GM12878 (cell line): ENCODE data around the gene EGFR. TPM values are rescaled to one million over a fixed set of nuclear protein-coding genes. Genes with fewer than 3 reads are reported as not detected.

Source experiments
- ATAC-seq: fragments of 200-7000 bp; cut with Tn5 transposase; 3 replicates; pipeline ENCODE4 v1.9.1; 2020; ENCODE audit warnings: mild to moderate bottlenecking, moderate library complexity
- BruUV-seq: library from RNA; stranded (reverse); fragments of 400-500 nt; replicated peaks from 2 replicates; lab custom pipeline; 2021; lab: Mats Ljungman, UMichigan
- CTCF ChIA-PET: fragments of 300-600 bp; sonication (Branson Sonifier 250); formaldehyde crosslinking; extraction: SDS; loops from one replicate; lab custom pipeline; 2021; ENCODE audit warnings: inconsistent platforms; lab: Yijun Ruan, JAX
- POLR2A ChIA-PET: fragments of 350-600 bp; formaldehyde crosslinking; extraction: SDS; loops from one replicate; lab custom pipeline; 2021; ENCODE audit warnings: inconsistent platforms; lab: Charles Lee
- RAD21 ChIA-PET: fragments of 300-600 bp; sonication (Branson Sonifier 250); formaldehyde crosslinking; loops from one replicate; lab custom pipeline; 2023; ENCODE audit warnings: antibody characterized with exemption; ENCODE audit not compliant: unreplicated experiment; lab: Charles Lee
- SMC1A ChIA-PET: fragments of 300-600 bp; sonication (Branson Sonifier 250); formaldehyde crosslinking; loops from one replicate; lab custom pipeline; 2023; ENCODE audit not compliant: unreplicated experiment, uncharacterized antibody; lab: Charles Lee
- DNase-seq: peaks from one replicate; pipeline ENCODE4 v3.0.0-alpha.2; 2011; ENCODE audit warnings: low read depth, low spot score
- FAIRE-seq: peaks from 3 replicates; lab custom pipeline; 2011; peaks lifted over from hg19 to GRCh38; lab: Jason Lieb, UNC
- H2AFZ ChIP-seq: 2 replicates; pipeline ENCODE4 v1.6.0; 2011; ENCODE audit warnings: low read depth, low read length, control low read depth; ENCODE audit not compliant: control insufficient read depth
- H3K27ac ChIP-seq: 2 replicates; pipeline ENCODE4 v1.5.1; 2011; ENCODE audit warnings: control low read depth; ENCODE audit not compliant: control insufficient read depth, insufficient read depth
- H3K27me3 ChIP-seq, 2 experiments: replicated peaks in 1 of 2; 2 replicates each; pipeline versions ENCODE4 v1.6.0 to v1.6.1; 2011; ENCODE audit warnings: low read length in 1 of 2; ENCODE audit not compliant: control insufficient read depth in 2 of 2, insufficient read depth in 2 of 2
- H3K36me3 ChIP-seq, 2 experiments: 2 replicates each; pipeline ENCODE4 v1.5.1; 2011; ENCODE audit warnings: low read length in 1 of 2; ENCODE audit not compliant: control insufficient read depth in 2 of 2, insufficient read depth in 2 of 2
- H3K4me1 ChIP-seq: 2 replicates; pipeline ENCODE4 v1.6.1; 2011; ENCODE audit warnings: mild to moderate bottlenecking, low read length, moderate library complexity, mixed read lengths; ENCODE audit not compliant: control insufficient read depth, insufficient read depth
- H3K4me2 ChIP-seq: 2 replicates; pipeline ENCODE4 v1.6.0; 2011; ENCODE audit warnings: control low read depth; ENCODE audit not compliant: control insufficient read depth, insufficient read depth
- H3K4me3 ChIP-seq: fragments of 200-600 bp; sonication (generic); 2 replicates; pipeline ENCODE4 v1.5.1; 2016
- H3K79me2 ChIP-seq: 2 replicates; pipeline ENCODE4 v1.6.0; 2011; ENCODE audit warnings: low read length; ENCODE audit not compliant: control insufficient read depth, insufficient read depth
- H3K9ac ChIP-seq: 2 replicates; pipeline ENCODE4 v1.8.0; 2011; ENCODE audit warnings: low read length, control low read depth, mixed read lengths; ENCODE audit not compliant: control insufficient read depth, insufficient read depth
- H3K9me3 ChIP-seq: replicated peaks from 3 replicates; pipeline ENCODE4 v1.5.1; 2011; ENCODE audit warnings: mild to moderate bottlenecking, low read length; ENCODE audit not compliant: control insufficient read depth, insufficient read depth
- H4K20me1 ChIP-seq: 2 replicates; pipeline ENCODE4 v1.6.0; 2011; ENCODE audit not compliant: control insufficient read depth, insufficient read depth
- EP300 ChIP-seq, 2 experiments: fragments of 150-350 bp in 1 of 2; IDR thresholded peaks; 2 replicates each; pipeline ENCODE4 v1.6.1; 2011 to 2012; ENCODE audit warnings: low read depth in 2 of 2, low read length in 2 of 2, borderline replicate concordance in 1 of 2, improper control_type of control experiment in 1 of 2, inconsistent platforms in 1 of 2; ENCODE audit not compliant: control insufficient read depth in 1 of 2
- KDM1A ChIP-seq: fragments of 200-600 bp; sonication (generic); IDR thresholded peaks from 2 replicates; pipeline ENCODE4 v1.6.1; 2016; ENCODE audit warnings: borderline replicate concordance
- MTA2 ChIP-seq: fragments of 450-650 bp; IDR thresholded peaks from 2 replicates; pipeline ENCODE4 v1.6.1; 2016; ENCODE audit warnings: low read depth, mild to moderate bottlenecking, moderate library complexity
- NFXL1 ChIP-seq: fragments of 450-650 bp; IDR thresholded peaks from 2 replicates; pipeline ENCODE4 v1.6.1; 2017; ENCODE audit warnings: antibody characterized with exemption, mild to moderate bottlenecking, borderline replicate concordance
- NFYA ChIP-seq: IDR thresholded peaks from 2 replicates; pipeline ENCODE4 v1.6.1; 2011; ENCODE audit warnings: low read depth, mild to moderate bottlenecking, low read length, improper control_type of control experiment, borderline replicate concordance
- POLR2AphosphoS5 ChIP-seq: IDR thresholded peaks from 2 replicates; pipeline ENCODE4 v1.6.1; 2011; ENCODE audit warnings: mild to moderate bottlenecking, low read length, inconsistent platforms
- RAD21 ChIP-seq: IDR thresholded peaks from 2 replicates; pipeline ENCODE4 v1.6.1; 2011; ENCODE audit warnings: mild to moderate bottlenecking, low read depth, low read length, moderate library complexity; ENCODE audit not compliant: insufficient read depth
- SIN3A ChIP-seq: IDR thresholded peaks from 2 replicates; pipeline ENCODE4 v1.6.1; 2012; ENCODE audit warnings: low read depth, low read length, improper control_type of control experiment
- SMAD5 ChIP-seq: IDR thresholded peaks from 2 replicates; pipeline ENCODE4 v1.6.1; 2016; ENCODE audit warnings: antibody characterized with exemption, low read depth
- SMARCA5 ChIP-seq: fragments of 450-650 bp; IDR thresholded peaks from 2 replicates; pipeline ENCODE4 v1.6.1; 2017; ENCODE audit warnings: mild to moderate bottlenecking
- SP1 ChIP-seq: IDR thresholded peaks from one replicate; pipeline ENCODE4 v1.6.1; 2011; ENCODE audit warnings: low read depth, low read length
- SRF ChIP-seq, 2 experiments: IDR thresholded peaks; 2 replicates each; pipeline ENCODE4 v1.6.1; 2011; ENCODE audit warnings: low read depth in 2 of 2, low read length in 2 of 2, mild to moderate bottlenecking in 1 of 2, moderate library complexity in 1 of 2
- WGBS: methylation state at CpG from one replicate; pipeline ENCODE4 v1.1.6; 2016; ENCODE audit warnings: low lambda C conversion rate; ENCODE audit not compliant: insufficient replicate concordance, insufficient coverage; ENCODE audit errors: missing lambda C conversion rate; 5-methylcytosine and 5-hydroxymethylcytosine counted together
- in situ Hi-C: fragments of 300-500 bp; cut with MboI; formaldehyde crosslinking; loops from 9 replicates; pipeline ENCODE4 v1.14.3; 2018; ENCODE audit warnings: mixed read lengths
- intact Hi-C: fragments of 100-400 bp; cut with micrococcal nuclease; formaldehyde crosslinking; loops from one replicate; pipeline ENCODE4 v1.14.2; 2022; ENCODE audit not compliant: unreplicated experiment
- polyA plus RNA-seq, 11 experiments: library from polyadenylated mRNA; depleted of rRNA in 4 of 11; unstranded in 6 of 11; stranded (reverse) in 5 of 11; fragments of >200 nt; fragmentation: Nextera tagmentation in 4 of 11; fragmentation: Illumina TruSeq in 1 of 11; extraction: Ambion mirVana in 4 of 11; extraction: Trizol in 1 of 11; gene quantifications; 1 replicate in 1 of 11; 2 replicates in 10 of 11; pipeline versions ENCODE4 v1.2.1 to v1.2.3, GENCODE V29; 2011 to 2016; ENCODE audit warnings: inconsistent platforms in 2 of 11, missing spikeins in 2 of 11, low read depth in 1 of 11
- total RNA-seq, 4 experiments: library from RNA; depleted of rRNA in 3 of 4; stranded (reverse); fragments of >200 nt in 3 of 4; fragmentation: Illumina TruSeq in 1 of 4; extraction: Trizol in 1 of 4; gene quantifications; 2 replicates each; pipeline versions ENCODE4 v1.2.1 to v1.2.3, GENCODE V29; 2013 to 2021
- TF ChIP-seq, protein P1 (sequence below): IDR thresholded peaks from 2 replicates; pipeline ENCODE4 v1.6.1; 2011; ENCODE audit warnings: borderline replicate concordance, low read depth, mild to moderate bottlenecking, moderate library complexity, low read length; ENCODE audit not compliant: insufficient read depth, poor library complexity, severe bottlenecking
- TF ChIP-seq, protein P2 (sequence below): IDR thresholded peaks from 2 replicates; pipeline ENCODE4 v1.6.1; 2011; ENCODE audit warnings: mild to moderate bottlenecking, low read depth, low read length, moderate library complexity; ENCODE audit not compliant: insufficient replicate concordance
- TF ChIP-seq, protein P3 (sequence below): fragments of 450-650 bp; IDR thresholded peaks from 2 replicates; pipeline ENCODE4 v1.6.1; 2017; ENCODE audit warnings: low read depth, mild to moderate bottlenecking, moderate library complexity
- TF ChIP-seq, protein P4 (sequence below): fragments of 450-650 bp; formaldehyde crosslinking; IDR thresholded peaks from 2 replicates; pipeline ENCODE4 v1.5.0; 2022; ENCODE audit warnings: mild to moderate bottlenecking, missing genetic modification characterization

The EGFR gene
- total and polyA plus RNA-seq, 10 of the 15 experiments (the other 5 are each of a cell fraction or from before 2014, with no cell fraction given) = 0.01 to 0.31 TPM; not detected in 8

DNA sequence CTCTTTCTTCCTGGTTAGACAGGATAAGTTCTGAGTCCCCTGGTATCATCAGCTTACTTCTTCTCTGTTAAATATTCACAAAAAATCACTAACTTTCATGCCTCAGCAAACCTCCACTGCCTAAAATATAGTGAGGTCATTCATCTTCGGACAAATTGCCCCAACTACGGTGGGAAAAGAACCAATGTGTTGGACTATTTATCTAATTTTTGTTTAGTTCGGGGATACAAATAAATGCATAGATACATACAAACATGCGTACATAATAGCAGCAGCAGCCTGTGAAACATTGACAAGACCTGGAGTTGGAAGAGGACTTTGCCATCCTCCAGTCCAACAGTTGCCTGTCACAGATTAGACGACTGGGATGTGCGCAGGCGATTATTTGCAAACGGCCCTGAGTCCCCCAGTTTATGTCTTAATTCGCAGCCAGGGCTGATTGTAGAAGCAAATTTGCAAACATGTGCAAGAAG, 51.5 kb downstream of the EGFR start:
- ChIA-PET CTCF (interaction anchor here (1.4 kb wide), 1 partner anchor 16 kb away, joined by 4 read pairs; no protein-coding TSS in a partner anchor), POLR2A (interaction anchor here (1.0 to 2.5 kb wide), 2 partner anchors 16 to 73 kb away, joined by 3 to 12 read pairs; no protein-coding TSS in a partner anchor), SMC1A (interaction anchor here (0.5 to 7.8 kb wide), 5 partner anchors 15 to 185 kb away, joined by 3 to 99 read pairs (median 5); no protein-coding TSS in a partner anchor), RAD21 (interaction anchor here (0.9 to 1.0 kb wide), 2 partner anchors 25 to 60 kb away, joined by 3 read pairs; no protein-coding TSS in a partner anchor)
- FAIRE-seq (no peak), DNase-seq (no peak), ATAC-seq (no peak)
- no peak overlapping the region for H3K4me2 ChIP-seq
- H3K79me2 ChIP-seq = no peaks in the 10 kb centered on the region
- H4K20me1 ChIP-seq = no peaks in the 10 kb centered on the region
- no peaks in the 10 kb centered on the region for H3K9me3 ChIP-seq
- no TSS peak for BruUV-seq
- H3K36me3 ChIP-seq = no peaks in the 10 kb centered on the region
- H3K27ac ChIP-seq = no peak overlapping the region
- in situ Hi-C loops = no loop called here
- H3K9ac ChIP-seq = no peak overlapping the region
- WGBS = 86% methylated on average over 9 of the region's 9 CpGs
- H3K4me3 ChIP-seq = no peak overlapping the region
- intact Hi-C loops = loop anchor here (10.0 kb wide), 2 partner anchors 184 to 494 kb away; no protein-coding TSS in a partner anchor
- no peak overlapping the region for H2AFZ ChIP-seq
- no peaks in the 10 kb centered on the region for H3K27me3 ChIP-seq
- H3K4me1 ChIP-seq = peaks cover 27% of the 10 kb centered on the region
- TF ChIP-seq NFXL1 = no peak
- no peak for TF ChIP-seq SIN3A
- TF ChIP-seq KDM1A = no peak
- TF ChIP-seq MTA2 = no peak
- TF ChIP-seq POLR2AphosphoS5 = no peak
- TF ChIP-seq EP300 (IDR thresholded peaks at IDR 0.05; ENCODE audit: borderline replicate concordance in 1 of 2, control insufficient read depth in 1 of 2, low read depth in 2 of 2, low read length in 2 of 2) = no peak
- TF ChIP-seq, protein P1, sequence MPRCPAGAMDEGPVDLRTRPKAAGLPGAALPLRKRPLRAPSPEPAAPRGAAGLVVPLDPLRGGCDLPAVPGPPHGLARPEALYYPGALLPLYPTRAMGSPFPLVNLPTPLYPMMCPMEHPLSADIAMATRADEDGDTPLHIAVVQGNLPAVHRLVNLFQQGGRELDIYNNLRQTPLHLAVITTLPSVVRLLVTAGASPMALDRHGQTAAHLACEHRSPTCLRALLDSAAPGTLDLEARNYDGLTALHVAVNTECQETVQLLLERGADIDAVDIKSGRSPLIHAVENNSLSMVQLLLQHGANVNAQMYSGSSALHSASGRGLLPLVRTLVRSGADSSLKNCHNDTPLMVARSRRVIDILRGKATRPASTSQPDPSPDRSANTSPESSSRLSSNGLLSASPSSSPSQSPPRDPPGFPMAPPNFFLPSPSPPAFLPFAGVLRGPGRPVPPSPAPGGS = peak; percentile 85
- TF ChIP-seq, protein P2, sequence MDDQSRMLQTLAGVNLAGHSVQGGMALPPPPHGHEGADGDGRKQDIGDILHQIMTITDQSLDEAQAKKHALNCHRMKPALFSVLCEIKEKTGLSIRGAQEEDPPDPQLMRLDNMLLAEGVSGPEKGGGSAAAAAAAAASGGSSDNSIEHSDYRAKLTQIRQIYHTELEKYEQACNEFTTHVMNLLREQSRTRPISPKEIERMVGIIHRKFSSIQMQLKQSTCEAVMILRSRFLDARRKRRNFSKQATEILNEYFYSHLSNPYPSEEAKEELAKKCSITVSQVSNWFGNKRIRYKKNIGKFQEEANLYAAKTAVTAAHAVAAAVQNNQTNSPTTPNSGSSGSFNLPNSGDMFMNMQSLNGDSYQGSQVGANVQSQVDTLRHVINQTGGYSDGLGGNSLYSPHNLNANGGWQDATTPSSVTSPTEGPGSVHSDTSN = peak; percentile 11
- TF ChIP-seq SMARCA5 = no peak
- no peak for TF ChIP-seq NFYA
- TF ChIP-seq RAD21 = no peak
- no peak for TF ChIP-seq SP1
- TF ChIP-seq SRF (IDR thresholded peaks at IDR 0.05; ENCODE audit: low read depth in 2 of 2, low read length in 2 of 2) = no peak
- TF ChIP-seq, protein P3, sequence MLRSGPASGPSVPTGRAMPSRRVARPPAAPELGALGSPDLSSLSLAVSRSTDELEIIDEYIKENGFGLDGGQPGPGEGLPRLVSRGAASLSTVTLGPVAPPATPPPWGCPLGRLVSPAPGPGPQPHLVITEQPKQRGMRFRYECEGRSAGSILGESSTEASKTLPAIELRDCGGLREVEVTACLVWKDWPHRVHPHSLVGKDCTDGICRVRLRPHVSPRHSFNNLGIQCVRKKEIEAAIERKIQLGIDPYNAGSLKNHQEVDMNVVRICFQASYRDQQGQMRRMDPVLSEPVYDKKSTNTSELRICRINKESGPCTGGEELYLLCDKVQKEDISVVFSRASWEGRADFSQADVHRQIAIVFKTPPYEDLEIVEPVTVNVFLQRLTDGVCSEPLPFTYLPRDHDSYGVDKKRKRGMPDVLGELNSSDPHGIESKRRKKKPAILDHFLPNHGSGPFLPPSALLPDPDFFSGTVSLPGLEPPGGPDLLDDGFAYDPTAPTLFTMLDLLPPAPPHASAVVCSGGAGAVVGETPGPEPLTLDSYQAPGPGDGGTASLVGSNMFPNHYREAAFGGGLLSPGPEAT = no peak
- TF ChIP-seq, protein P4, sequence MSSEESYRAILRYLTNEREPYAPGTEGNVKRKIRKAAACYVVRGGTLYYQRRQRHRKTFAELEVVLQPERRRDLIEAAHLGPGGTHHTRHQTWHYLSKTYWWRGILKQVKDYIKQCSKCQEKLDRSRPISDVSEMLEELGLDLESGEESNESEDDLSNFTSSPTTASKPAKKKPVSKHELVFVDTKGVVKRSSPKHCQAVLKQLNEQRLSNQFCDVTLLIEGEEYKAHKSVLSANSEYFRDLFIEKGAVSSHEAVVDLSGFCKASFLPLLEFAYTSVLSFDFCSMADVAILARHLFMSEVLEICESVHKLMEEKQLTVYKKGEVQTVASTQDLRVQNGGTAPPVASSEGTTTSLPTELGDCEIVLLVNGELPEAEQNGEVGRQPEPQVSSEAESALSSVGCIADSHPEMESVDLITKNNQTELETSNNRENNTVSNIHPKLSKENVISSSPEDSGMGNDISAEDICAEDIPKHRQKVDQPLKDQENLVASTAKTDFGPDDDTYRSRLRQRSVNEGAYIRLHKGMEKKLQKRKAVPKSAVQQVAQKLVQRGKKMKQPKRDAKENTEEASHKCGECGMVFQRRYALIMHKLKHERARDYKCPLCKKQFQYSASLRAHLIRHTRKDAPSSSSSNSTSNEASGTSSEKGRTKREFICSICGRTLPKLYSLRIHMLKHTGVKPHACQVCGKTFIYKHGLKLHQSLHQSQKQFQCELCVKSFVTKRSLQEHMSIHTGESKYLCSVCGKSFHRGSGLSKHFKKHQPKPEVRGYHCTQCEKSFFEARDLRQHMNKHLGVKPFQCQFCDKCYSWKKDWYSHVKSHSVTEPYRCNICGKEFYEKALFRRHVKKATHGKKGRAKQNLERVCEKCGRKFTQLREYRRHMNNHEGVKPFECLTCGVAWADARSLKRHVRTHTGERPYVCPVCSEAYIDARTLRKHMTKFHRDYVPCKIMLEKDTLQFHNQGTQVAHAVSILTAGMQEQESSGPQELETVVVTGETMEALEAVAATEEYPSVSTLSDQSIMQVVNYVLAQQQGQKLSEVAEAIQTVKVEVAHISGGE (CRISPR knock-in tag) = no peak
- no peak for TF ChIP-seq SMAD5
